ENCODE data around the gene C1orf185.

Gene C1orf185

DNA sequence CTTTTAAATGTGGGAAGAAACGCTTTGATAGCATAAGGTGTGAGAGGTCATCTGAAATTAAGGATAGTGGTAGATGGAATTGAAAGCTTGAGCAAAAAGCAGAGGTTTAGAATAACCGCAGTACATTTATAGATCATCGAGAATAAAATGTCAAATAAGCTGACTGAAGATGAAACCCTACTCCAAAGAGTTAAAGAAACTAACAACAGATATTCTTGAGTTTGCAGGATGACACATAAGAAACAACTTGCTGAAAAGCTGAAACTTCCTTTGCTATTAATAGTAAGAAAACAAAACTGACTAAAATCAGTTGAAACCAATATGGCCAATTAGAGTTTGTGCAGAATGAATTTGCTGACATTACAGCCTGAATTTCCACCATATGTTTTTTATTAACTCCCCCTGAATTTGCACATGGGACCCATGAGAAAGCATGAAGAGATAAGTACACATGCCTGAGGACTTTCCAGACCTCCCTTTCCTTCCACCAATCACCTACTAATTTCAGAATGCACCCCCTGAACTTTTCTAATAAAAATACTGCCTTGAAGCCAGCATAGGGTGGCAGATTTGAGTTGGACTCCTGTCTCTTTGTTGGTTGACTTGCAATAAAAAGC, 1.7 kb upstream of the C1orf185 start:
- TF ChIP-seq GATA2 (IDR thresholded peaks at IDR 0.05; ENCODE audit: low read depth, low read length) (no peak), GATA3 (IDR thresholded peaks at IDR 0.05; ENCODE audit: low read depth, low read length) (no peak)

DNA sequence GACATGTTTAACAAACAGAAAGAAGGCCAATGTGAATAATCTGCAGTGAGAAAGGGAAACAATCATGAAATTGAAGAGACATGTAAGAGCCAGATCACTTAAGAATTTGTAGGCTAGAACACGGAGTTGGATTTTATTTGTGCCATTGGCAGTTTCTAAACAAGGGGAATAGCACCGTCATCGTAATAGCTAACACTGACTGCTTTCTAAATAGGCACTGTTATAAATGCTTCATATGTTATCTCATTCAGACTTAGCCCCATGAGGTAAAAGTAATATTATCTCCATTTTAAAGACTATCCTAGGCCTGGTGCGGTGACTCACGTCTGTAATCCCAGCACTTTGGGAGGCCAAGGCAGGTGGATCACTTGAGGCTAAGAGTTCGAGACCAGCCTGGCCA, 12.1 kb downstream of the C1orf185 start:
- TF ChIP-seq GATA2 (IDR thresholded peaks at IDR 0.05; ENCODE audit: low read depth, low read length) (no peak), GATA3 (IDR thresholded peaks at IDR 0.05; ENCODE audit: low read depth, low read length) (no peak)

DNA sequence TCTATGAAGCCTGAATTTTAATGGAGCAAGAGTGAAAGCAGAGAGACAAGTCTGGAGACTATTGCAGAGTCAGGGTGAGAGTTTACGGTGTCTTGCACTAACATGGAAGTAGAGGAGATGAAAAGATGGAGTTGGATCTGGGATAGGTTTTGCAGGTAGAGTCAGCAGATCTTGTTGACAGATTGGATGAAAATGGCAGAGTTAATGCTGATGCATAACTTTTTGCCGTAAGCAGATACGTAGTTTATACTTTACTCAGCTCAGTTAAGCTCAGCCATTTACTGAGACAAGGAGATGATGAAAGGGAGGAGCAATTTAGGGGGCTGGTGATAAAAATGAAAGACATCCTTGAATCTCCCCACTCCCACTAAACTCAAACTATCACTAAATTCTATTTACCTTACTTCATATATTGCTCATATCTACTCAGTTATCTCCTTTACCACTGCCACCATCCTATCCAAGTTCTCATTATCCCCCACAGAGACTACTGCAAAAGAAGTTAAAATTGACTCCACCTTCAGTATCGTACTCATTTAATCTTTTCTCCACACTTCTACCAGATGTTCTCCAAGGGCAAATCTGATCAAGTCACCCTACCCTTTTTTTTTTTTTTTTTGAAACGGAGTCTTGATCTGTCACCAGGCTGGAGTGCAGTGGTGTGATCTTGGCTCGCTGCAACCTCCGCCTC, 13.8 kb downstream of the C1orf185 start:
- TF ChIP-seq GATA3 (IDR thresholded peaks at IDR 0.05; ENCODE audit: low read depth, low read length) (no peak), GATA2 (IDR thresholded peaks at IDR 0.05; ENCODE audit: low read depth, low read length) (no peak)

DNA sequence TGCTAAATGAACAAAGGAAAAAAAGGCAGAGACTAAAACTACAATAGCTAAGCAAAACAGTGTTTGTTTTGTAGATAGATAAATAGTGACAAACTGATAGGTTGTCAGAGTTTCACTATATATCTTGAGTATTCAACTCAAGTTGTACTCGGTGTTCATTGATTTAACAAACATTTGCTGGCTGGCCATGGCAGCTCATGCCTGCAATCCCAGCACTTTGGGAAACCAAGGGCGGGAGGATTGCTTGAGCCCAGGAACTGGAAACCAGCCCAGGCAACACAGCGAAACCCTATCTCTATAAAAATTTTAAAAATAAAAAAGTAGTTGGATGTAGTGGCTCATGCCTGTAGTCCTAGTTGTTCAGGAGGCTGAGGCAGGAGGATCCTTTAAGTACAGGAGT, 17.3 kb downstream of the C1orf185 start:
- TF ChIP-seq GATA2 (IDR thresholded peaks at IDR 0.05; ENCODE audit: low read depth, low read length) (no peak), GATA3 (IDR thresholded peaks at IDR 0.05; ENCODE audit: low read depth, low read length) (no peak; the same call in 1 of the 2 replicates)

- no peak for TF ChIP-seq GATA3 (IDR thresholded peaks at IDR 0.05; ENCODE audit: low read depth, low read length)
- TF ChIP-seq GATA2 (IDR thresholded peaks at IDR 0.05; ENCODE audit: low read depth, low read length): no peak
Observed at GRCh38 chr1:51120629-51121028, 18.6 kb downstream of the C1orf185 start.

- TF ChIP-seq GATA3 (IDR thresholded peaks at IDR 0.05; ENCODE audit: low read depth, low read length): no peak
- TF ChIP-seq GATA2 (IDR thresholded peaks at IDR 0.05; ENCODE audit: low read depth, low read length): no peak
Observed at GRCh38 chr1:51131185-51131584, 29.2 kb downstream of the C1orf185 start.

DNA sequence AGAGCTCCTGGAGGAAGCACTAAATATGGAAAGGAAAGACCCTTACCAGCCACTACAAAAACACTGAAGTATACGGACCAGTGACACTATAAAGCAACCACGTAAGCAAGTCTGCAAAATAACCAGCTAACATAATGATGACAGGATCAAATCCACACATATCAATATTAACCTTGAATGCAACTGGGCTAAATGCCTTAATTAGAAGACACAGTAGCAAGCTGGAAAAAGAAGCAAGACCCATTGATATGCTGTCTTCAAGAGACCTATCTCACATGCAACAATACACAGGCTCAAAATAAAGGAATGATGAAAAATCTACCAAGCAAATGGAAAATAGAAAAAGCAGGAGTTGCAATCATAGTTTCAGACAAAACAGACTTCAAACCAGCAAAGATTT, 31.0 kb downstream of the C1orf185 start:
- TF ChIP-seq GATA2 (IDR thresholded peaks at IDR 0.05; ENCODE audit: low read depth, low read length) (no peak), GATA3 (IDR thresholded peaks at IDR 0.05; ENCODE audit: low read depth, low read length) (no peak)

GRCh38 chr1:51139474-51139873, 37.4 kb downstream of the C1orf185 start:
- TF ChIP-seq GATA2 (IDR thresholded peaks at IDR 0.05; ENCODE audit: low read depth, low read length): no peak
- TF ChIP-seq GATA3 (IDR thresholded peaks at IDR 0.05; ENCODE audit: low read depth, low read length): no peak

DNA sequence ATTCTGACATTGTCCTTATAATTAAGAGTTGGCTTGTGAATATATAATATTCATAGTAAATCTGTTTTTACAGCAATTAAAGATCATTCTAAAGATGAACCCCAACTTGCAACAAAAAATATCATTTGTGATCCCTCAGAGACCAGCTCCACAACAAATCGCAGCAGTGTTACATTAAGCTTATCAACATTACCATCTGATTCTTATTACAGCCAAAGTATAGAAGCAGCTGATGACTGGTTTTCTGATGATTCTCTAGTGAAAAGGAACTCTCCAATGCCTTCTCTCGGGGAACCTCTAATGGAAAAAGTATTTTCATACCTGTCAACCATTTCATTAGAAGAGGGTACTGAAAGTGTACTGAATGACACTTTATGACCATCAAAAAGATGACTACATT, 45.4 kb downstream of the C1orf185 start:
- TF ChIP-seq GATA2 (IDR thresholded peaks at IDR 0.05; ENCODE audit: low read depth, low read length) (peak; percentile 49; the same call in 1 of the 2 replicates), GATA3 (IDR thresholded peaks at IDR 0.05; ENCODE audit: low read depth, low read length) (peak; percentile 56; the same call in 1 of the 2 replicates)

- TF ChIP-seq GATA2 (IDR thresholded peaks at IDR 0.05; ENCODE audit: low read depth, low read length) (no peak), GATA3 (IDR thresholded peaks at IDR 0.05; ENCODE audit: low read depth, low read length) (no peak)
Observed at GRCh38 chr1:51154776-51155175, 52.7 kb downstream of the C1orf185 start.

DNA sequence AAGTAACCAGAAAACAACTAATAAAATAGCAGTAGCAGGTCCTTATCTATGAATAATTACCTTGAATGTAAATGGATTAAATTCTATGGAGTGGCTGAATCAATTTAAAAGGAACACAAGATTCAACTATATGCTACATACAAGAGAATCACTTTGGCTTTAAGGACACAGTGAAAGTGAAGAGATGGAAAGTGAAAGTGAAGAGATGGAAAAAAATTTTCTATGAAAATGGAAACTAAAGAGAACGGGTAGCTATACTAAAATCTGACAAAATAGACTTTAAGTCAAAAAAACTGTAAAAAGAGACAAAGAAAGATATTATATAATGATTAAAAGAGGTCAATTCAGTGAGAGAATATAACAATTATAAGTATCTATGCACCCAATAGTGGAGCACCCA, 54.7 kb downstream of the C1orf185 start:
- TF ChIP-seq GATA2 (IDR thresholded peaks at IDR 0.05; ENCODE audit: low read depth, low read length): no peak
- no peak for TF ChIP-seq GATA3 (IDR thresholded peaks at IDR 0.05; ENCODE audit: low read depth, low read length)

DNA sequence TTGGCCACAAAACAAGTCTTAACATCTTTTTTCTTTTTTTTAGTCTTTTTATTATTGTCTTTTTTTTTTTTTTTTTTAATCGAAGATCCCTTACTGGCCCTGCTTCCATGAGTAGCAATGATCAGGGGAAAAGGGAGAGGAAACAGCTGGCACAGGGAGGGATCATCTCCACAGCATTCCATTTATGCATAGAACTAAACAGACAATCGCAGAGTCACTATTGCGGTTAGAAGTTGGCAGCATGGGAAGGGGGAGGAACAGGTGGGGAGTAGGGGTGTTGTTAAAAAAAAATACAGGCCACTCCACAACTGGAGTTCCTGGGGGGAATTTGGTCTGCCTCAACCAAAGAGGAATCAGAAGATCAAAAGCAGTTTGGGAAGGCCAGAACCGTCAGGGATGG, 55.4 kb downstream of the C1orf185 start:
- no peak for TF ChIP-seq GATA2 (IDR thresholded peaks at IDR 0.05; ENCODE audit: low read depth, low read length)
- TF ChIP-seq GATA3 (IDR thresholded peaks at IDR 0.05; ENCODE audit: low read depth, low read length): no peak

GRCh38 chr1:51158263-51158662, 56.2 kb downstream of the C1orf185 start:
- TF ChIP-seq GATA3 (IDR thresholded peaks at IDR 0.05; ENCODE audit: low read depth, low read length) (no peak), GATA2 (IDR thresholded peaks at IDR 0.05; ENCODE audit: low read depth, low read length) (no peak)

DNA sequence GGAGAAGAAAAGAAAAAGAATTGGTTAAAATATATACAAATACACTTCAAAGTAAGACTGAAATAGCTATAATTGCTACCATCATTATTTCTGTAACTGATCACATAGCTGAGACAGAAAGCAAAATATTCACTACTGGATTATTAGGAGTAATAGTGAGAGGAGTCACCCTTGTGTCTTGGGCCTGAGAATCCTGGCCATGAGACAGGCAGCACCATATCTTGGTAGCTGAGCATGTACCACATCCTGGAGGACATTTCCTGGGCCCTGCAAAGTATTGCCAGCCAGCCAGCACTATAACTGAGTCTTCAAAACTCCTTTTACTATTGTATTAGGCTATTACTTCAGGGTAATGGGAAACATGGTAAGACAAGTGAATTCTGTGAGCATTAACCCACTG, 63.5 kb downstream of the C1orf185 start:
- TF ChIP-seq GATA3 (IDR thresholded peaks at IDR 0.05; ENCODE audit: low read depth, low read length) (no peak), GATA2 (IDR thresholded peaks at IDR 0.05; ENCODE audit: low read depth, low read length) (no peak)

GRCh38 chr1:51168266-51168845, 66.3 kb downstream of the C1orf185 start:
- no peak for TF ChIP-seq GATA2 (IDR thresholded peaks at IDR 0.05; ENCODE audit: low read depth, low read length)
- no peak for TF ChIP-seq GATA3 (IDR thresholded peaks at IDR 0.05; ENCODE audit: low read depth, low read length)
